HEK293 (cell line): ENCODE data around the gene AGTPBP1.
A peak's percentile ranks its signal among the peaks of the same experiment; 100 is the strongest.

ENCODE experiments used
- BCL11B ChIP-seq: fragments of 450-650 bp; formaldehyde crosslinking; IDR thresholded peaks from 2 replicates; pipeline ENCODE4 v1.5.1; 2016; ENCODE audit warnings: low read depth, missing biosample characterization, missing genetic modification characterization
- FEZF1 ChIP-seq: fragments of 450-650 bp; formaldehyde crosslinking; IDR thresholded peaks from 2 replicates; pipeline ENCODE4 v1.5.1; 2016; ENCODE audit warnings: missing biosample characterization, missing genetic modification characterization
- KLF16 ChIP-seq: fragments of 450-650 bp; formaldehyde crosslinking; IDR thresholded peaks from 2 replicates; pipeline ENCODE4 v1.5.1; 2017; ENCODE audit warnings: missing biosample characterization, missing genetic modification characterization
- MZF1 ChIP-seq: fragments of 450-650 bp; formaldehyde crosslinking; IDR thresholded peaks from 2 replicates; pipeline ENCODE4 v1.5.1; 2017; ENCODE audit warnings: missing biosample characterization, missing genetic modification characterization, borderline replicate concordance
- OSR2 ChIP-seq: fragments of 450-650 bp; formaldehyde crosslinking; IDR thresholded peaks from 2 replicates; pipeline ENCODE4 v1.5.1; 2016; ENCODE audit warnings: missing biosample characterization, missing genetic modification characterization
- REPIN1 ChIP-seq: fragments of 450-650 bp; formaldehyde crosslinking; IDR thresholded peaks from 2 replicates; pipeline ENCODE4 v1.5.1; 2017; ENCODE audit warnings: missing biosample characterization, missing genetic modification characterization, low read depth
- SCRT2 ChIP-seq: fragments of 450-650 bp; formaldehyde crosslinking; IDR thresholded peaks from 2 replicates; pipeline ENCODE4 v1.5.1; 2016; ENCODE audit warnings: missing biosample characterization, missing genetic modification characterization
- ZBTB1 ChIP-seq: fragments of 450-650 bp; formaldehyde crosslinking; IDR thresholded peaks from 2 replicates; pipeline ENCODE4 v1.5.1; 2016; ENCODE audit warnings: missing biosample characterization, missing genetic modification characterization
- ZBTB8A ChIP-seq: fragments of 450-650 bp; formaldehyde crosslinking; IDR thresholded peaks from 2 replicates; pipeline ENCODE4 v1.5.1; 2016; ENCODE audit warnings: missing biosample characterization, missing genetic modification characterization
- ZFP41 ChIP-seq: fragments of 450-650 bp; formaldehyde crosslinking; IDR thresholded peaks from 2 replicates; pipeline ENCODE4 v1.5.1; 2016; ENCODE audit warnings: missing biosample characterization, missing genetic modification characterization, borderline replicate concordance
- ZNF155 ChIP-seq: fragments of 450-650 bp; formaldehyde crosslinking; IDR thresholded peaks from 2 replicates; pipeline ENCODE4 v1.5.1; 2016; ENCODE audit warnings: missing biosample characterization, missing genetic modification characterization
- ZNF37A ChIP-seq: fragments of 450-650 bp; IDR thresholded peaks from 2 replicates; pipeline ENCODE4 v1.5.1; 2018; ENCODE audit warnings: missing biosample characterization, missing genetic modification characterization
- ZNF501 ChIP-seq: fragments of 450-650 bp; formaldehyde crosslinking; IDR thresholded peaks from 2 replicates; pipeline ENCODE4 v1.5.1; 2016; ENCODE audit warnings: missing biosample characterization, missing genetic modification characterization
- ZNF530 ChIP-seq: fragments of 450-650 bp; formaldehyde crosslinking; IDR thresholded peaks from 2 replicates; pipeline ENCODE4 v1.5.1; 2016; ENCODE audit warnings: low read depth, missing biosample characterization, missing genetic modification characterization
- ZNF768 ChIP-seq: fragments of 450-650 bp; formaldehyde crosslinking; IDR thresholded peaks from 2 replicates; pipeline ENCODE4 v1.5.1; 2018; ENCODE audit warnings: missing biosample characterization, mild to moderate bottlenecking, missing genetic modification characterization
- TF ChIP-seq, protein P1 (sequence below): fragments of 450-650 bp; formaldehyde crosslinking; conservative IDR thresholded peaks from 2 replicates; pipeline ENCODE4 v1.5.1; 2016; ENCODE audit warnings: low read depth, missing biosample characterization, missing genetic modification characterization
- TF ChIP-seq, protein P2 (sequence below): fragments of 450-650 bp; formaldehyde crosslinking; IDR thresholded peaks from 2 replicates; pipeline ENCODE4 v1.5.1; 2017; ENCODE audit warnings: missing biosample characterization, missing genetic modification characterization
- TF ChIP-seq, protein P3 (sequence below): fragments of 450-650 bp; formaldehyde crosslinking; IDR thresholded peaks from 2 replicates; pipeline ENCODE4 v1.5.1; 2016; ENCODE audit warnings: missing biosample characterization, missing genetic modification characterization
- TF ChIP-seq, protein P4 (sequence below): fragments of 450-650 bp; formaldehyde crosslinking; IDR thresholded peaks from 2 replicates; pipeline ENCODE4 v1.5.1; 2016; ENCODE audit warnings: missing biosample characterization, missing genetic modification characterization
- TF ChIP-seq, protein P5 (sequence below): fragments of 450-650 bp; formaldehyde crosslinking; IDR thresholded peaks from 2 replicates; pipeline ENCODE4 v1.5.1; 2017; ENCODE audit warnings: missing biosample characterization, missing genetic modification characterization
- TF ChIP-seq, protein P6 (sequence below): fragments of 450-650 bp; formaldehyde crosslinking; IDR thresholded peaks from 2 replicates; pipeline ENCODE4 v1.5.1; 2016; ENCODE audit warnings: missing biosample characterization, missing genetic modification characterization
- TF ChIP-seq, protein P7 (sequence below): fragments of 450-650 bp; formaldehyde crosslinking; IDR thresholded peaks from 2 replicates; pipeline ENCODE4 v1.5.1; 2016; ENCODE audit warnings: missing biosample characterization, missing genetic modification characterization, borderline replicate concordance

The AGTPBP1 gene

DNA sequence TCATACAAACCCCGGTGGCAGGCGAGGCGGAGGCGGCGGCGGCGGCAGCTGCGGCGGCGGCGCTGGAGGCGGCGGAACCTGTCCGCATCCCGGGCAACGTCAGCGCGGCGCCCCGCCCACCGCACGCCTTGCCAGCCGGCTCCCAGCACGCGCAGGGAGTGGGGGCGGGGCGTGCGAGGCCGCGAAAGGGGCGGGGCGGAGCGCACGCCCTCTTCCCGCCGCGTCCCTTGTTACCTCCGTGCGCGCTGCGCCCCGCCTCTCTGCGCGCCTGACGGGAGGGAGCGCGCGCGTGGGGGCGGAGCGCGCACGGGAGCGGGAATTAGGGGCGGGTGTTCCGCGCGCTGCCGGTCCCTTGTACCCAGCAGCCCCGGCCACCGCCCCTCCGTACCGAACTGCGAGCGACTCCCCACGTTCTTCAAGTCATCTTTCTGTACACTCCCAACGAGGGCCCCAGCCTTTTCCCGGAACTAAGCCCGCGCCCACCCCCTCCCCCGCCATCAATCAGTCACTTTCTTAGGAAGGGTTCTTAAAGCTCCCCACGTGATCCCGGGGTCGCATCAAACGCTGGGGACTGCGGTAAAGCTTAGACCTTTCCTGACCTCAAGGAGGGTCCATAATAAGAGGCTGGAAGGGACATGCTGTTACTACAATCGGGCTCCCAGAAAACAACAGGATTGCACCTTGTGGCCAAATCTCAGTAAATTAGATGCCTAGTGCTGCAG is at the start of gene AGTPBP1 (continued):
- TF ChIP-seq, protein P1, sequence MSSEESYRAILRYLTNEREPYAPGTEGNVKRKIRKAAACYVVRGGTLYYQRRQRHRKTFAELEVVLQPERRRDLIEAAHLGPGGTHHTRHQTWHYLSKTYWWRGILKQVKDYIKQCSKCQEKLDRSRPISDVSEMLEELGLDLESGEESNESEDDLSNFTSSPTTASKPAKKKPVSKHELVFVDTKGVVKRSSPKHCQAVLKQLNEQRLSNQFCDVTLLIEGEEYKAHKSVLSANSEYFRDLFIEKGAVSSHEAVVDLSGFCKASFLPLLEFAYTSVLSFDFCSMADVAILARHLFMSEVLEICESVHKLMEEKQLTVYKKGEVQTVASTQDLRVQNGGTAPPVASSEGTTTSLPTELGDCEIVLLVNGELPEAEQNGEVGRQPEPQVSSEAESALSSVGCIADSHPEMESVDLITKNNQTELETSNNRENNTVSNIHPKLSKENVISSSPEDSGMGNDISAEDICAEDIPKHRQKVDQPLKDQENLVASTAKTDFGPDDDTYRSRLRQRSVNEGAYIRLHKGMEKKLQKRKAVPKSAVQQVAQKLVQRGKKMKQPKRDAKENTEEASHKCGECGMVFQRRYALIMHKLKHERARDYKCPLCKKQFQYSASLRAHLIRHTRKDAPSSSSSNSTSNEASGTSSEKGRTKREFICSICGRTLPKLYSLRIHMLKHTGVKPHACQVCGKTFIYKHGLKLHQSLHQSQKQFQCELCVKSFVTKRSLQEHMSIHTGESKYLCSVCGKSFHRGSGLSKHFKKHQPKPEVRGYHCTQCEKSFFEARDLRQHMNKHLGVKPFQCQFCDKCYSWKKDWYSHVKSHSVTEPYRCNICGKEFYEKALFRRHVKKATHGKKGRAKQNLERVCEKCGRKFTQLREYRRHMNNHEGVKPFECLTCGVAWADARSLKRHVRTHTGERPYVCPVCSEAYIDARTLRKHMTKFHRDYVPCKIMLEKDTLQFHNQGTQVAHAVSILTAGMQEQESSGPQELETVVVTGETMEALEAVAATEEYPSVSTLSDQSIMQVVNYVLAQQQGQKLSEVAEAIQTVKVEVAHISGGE (tag by site-specific recombination), result no peak
- no peak for TF ChIP-seq ZBTB1
- no peak; the same call in 1 of the 2 replicates for TF ChIP-seq OSR2 (tag by site-specific recombination)
- TF ChIP-seq, protein P2, sequence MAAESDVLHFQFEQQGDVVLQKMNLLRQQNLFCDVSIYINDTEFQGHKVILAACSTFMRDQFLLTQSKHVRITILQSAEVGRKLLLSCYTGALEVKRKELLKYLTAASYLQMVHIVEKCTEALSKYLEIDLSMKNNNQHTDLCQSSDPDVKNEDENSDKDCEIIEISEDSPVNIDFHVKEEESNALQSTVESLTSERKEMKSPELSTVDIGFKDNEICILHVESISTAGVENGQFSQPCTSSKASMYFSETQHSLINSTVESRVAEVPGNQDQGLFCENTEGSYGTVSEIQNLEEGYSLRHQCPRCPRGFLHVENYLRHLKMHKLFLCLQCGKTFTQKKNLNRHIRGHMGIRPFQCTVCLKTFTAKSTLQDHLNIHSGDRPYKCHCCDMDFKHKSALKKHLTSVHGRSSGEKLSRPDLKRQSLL (tag by site-specific recombination), result peak; percentile 16; the same call in 1 of the 2 replicates
- no peak for TF ChIP-seq SCRT2 (tag by site-specific recombination)
- TF ChIP-seq, protein P3, sequence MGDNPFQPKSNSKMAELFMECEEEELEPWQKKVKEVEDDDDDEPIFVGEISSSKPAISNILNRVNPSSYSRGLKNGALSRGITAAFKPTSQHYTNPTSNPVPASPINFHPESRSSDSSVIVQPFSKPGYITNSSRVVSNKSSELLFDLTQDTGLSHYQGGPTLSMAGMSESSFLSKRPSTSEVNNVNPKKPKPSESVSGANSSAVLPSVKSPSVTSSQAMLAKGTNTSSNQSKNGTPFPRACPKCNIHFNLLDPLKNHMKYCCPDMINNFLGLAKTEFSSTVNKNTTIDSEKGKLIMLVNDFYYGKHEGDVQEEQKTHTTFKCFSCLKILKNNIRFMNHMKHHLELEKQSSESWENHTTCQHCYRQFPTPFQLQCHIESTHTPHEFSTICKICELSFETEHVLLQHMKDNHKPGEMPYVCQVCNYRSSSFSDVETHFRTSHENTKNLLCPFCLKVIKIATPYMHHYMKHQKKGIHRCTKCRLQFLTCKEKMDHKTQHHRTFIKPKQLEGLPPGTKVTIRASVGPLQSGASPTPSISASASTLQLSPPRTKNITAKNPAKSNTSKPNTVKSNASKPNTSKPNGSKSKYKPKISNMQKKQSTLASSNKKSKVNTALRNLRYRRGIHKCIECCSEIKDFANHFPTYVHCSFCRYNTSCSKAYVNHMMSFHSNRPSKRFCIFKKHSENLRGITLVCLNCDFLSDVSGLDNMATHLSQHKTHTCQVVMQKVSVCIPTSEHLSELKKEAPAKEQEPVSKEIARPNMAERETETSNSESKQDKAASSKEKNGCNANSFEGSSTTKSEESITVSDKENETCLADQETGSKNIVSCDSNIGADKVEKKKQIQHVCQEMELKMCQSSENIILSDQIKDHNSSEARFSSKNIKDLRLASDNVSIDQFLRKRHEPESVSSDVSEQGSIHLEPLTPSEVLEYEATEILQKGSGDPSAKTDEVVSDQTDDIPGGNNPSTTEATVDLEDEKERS, result no peak
- no peak for TF ChIP-seq BCL11B
- TF ChIP-seq, protein P4, sequence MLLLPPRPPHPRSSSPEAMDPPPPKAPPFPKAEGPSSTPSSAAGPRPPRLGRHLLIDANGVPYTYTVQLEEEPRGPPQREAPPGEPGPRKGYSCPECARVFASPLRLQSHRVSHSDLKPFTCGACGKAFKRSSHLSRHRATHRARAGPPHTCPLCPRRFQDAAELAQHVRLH, result no peak
- TF ChIP-seq, protein P5, sequence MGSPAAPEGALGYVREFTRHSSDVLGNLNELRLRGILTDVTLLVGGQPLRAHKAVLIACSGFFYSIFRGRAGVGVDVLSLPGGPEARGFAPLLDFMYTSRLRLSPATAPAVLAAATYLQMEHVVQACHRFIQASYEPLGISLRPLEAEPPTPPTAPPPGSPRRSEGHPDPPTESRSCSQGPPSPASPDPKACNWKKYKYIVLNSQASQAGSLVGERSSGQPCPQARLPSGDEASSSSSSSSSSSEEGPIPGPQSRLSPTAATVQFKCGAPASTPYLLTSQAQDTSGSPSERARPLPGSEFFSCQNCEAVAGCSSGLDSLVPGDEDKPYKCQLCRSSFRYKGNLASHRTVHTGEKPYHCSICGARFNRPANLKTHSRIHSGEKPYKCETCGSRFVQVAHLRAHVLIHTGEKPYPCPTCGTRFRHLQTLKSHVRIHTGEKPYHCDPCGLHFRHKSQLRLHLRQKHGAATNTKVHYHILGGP (tag by site-specific recombination), result no peak
- TF ChIP-seq MZF1 (tag by site-specific recombination), result 0 out of 2 replicates have a peak, but pooled peaks have one; percentile 54
- peak; percentile 10 for TF ChIP-seq ZBTB8A (tag by site-specific recombination)
- no peak for TF ChIP-seq ZFP41 (tag by site-specific recombination)
- no peak for TF ChIP-seq ZNF768 (tag by site-specific recombination)
- no peak; the same call in 1 of the 2 replicates for TF ChIP-seq ZNF501 (tag by site-specific recombination)
- TF ChIP-seq REPIN1 (tag by site-specific recombination), result no peak
- TF ChIP-seq, protein P6, sequence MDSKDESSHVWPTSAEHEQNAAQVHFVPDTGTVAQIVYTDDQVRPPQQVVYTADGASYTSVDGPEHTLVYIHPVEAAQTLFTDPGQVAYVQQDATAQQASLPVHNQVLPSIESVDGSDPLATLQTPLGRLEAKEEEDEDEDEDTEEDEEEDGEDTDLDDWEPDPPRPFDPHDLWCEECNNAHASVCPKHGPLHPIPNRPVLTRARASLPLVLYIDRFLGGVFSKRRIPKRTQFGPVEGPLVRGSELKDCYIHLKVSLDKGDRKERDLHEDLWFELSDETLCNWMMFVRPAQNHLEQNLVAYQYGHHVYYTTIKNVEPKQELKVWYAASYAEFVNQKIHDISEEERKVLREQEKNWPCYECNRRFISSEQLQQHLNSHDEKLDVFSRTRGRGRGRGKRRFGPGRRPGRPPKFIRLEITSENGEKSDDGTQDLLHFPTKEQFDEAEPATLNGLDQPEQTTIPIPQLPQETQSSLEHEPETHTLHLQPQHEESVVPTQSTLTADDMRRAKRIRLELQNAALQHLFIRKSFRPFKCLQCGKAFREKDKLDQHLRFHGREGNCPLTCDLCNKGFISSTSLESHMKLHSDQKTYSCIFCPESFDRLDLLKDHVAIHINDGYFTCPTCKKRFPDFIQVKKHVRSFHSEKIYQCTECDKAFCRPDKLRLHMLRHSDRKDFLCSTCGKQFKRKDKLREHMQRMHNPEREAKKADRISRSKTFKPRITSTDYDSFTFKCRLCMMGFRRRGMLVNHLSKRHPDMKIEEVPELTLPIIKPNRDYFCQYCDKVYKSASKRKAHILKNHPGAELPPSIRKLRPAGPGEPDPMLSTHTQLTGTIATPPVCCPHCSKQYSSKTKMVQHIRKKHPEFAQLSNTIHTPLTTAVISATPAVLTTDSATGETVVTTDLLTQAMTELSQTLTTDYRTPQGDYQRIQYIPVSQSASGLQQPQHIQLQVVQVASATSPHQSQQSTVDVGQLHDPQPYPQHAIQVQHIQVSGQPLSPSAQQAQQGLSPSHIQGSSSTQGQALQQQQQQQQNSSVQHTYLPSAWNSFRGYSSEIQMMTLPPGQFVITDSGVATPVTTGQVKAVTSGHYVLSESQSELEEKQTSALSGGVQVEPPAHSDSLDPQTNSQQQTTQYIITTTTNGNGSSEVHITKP, result peak; percentile 79; the same call in 1 of the 2 replicates
- no peak for TF ChIP-seq ZNF37A (tag by site-specific recombination)
- no peak for TF ChIP-seq FEZF1 (tag by site-specific recombination)
- no peak for TF ChIP-seq ZNF530 (tag by site-specific recombination)
- TF ChIP-seq, protein P7, sequence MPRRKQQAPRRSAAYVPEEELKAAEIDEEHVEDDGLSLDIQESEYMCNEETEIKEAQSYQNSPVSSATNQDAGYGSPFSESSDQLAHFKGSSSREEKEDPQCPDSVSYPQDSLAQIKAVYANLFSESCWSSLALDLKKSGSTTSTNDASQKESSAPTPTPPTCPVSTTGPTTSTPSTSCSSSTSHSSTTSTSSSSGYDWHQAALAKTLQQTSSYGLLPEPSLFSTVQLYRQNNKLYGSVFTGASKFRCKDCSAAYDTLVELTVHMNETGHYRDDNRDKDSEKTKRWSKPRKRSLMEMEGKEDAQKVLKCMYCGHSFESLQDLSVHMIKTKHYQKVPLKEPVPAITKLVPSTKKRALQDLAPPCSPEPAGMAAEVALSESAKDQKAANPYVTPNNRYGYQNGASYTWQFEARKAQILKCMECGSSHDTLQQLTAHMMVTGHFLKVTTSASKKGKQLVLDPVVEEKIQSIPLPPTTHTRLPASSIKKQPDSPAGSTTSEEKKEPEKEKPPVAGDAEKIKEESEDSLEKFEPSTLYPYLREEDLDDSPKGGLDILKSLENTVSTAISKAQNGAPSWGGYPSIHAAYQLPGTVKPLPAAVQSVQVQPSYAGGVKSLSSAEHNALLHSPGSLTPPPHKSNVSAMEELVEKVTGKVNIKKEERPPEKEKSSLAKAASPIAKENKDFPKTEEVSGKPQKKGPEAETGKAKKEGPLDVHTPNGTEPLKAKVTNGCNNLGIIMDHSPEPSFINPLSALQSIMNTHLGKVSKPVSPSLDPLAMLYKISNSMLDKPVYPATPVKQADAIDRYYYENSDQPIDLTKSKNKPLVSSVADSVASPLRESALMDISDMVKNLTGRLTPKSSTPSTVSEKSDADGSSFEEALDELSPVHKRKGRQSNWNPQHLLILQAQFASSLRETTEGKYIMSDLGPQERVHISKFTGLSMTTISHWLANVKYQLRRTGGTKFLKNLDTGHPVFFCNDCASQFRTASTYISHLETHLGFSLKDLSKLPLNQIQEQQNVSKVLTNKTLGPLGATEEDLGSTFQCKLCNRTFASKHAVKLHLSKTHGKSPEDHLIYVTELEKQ (tag by site-specific recombination), result peak; percentile 5; the same call in 1 of the 2 replicates
- peak; percentile 52; the same call in 1 of the 2 replicates for TF ChIP-seq KLF16 (tag by site-specific recombination)
- TF ChIP-seq ZNF155, result no peak
